SK-N-SH (cell line): Measurements from ENCODE around the gene GNAZ. TPM values are rescaled to one million over a fixed set of nuclear protein-coding genes. Genes with fewer than 3 reads are reported as not detected.

Experiments
- CTCF ChIA-PET: fragments of 300-600, 350-600 bp; formaldehyde crosslinking; extraction: SDS; loops from one replicate; lab custom pipeline; 2021; lab: Yijun Ruan, JAX
- POLR2A ChIA-PET: fragments of 350-600 bp; sonication (Branson Sonifier 250); formaldehyde crosslinking; extraction: SDS; loops from one replicate; lab custom pipeline; 2020; ENCODE audit warnings: antibody characterized with exemption, inconsistent platforms; lab: Yijun Ruan, JAX
- DNase-seq: peaks from one replicate; pipeline ENCODE4 v3.0.0; 2012
- H2AFZ ChIP-seq: fragments of 200-600 bp; sonication (generic); 2 replicates; pipeline ENCODE4 v1.8.1; 2016; ENCODE audit warnings: antibody characterized with exemption, mild to moderate bottlenecking, low read depth
- H3F3A ChIP-seq: fragments of 200-600 bp; sonication (generic); replicated peaks from 2 replicates; pipeline ENCODE3; 2016; ENCODE audit warnings: antibody characterized with exemption, mild to moderate bottlenecking; ENCODE audit not compliant: insufficient read depth
- H3K27ac ChIP-seq, 2 experiments: fragments of 200-500 bp in 1 of 2; fragments of 200-600 bp in 1 of 2; sonication (Bioruptor generic) in 1 of 2; sonication (generic), shearing (Covaris generic) in 1 of 2; 2 replicates each; pipeline versions ENCODE4 v1.5.1 to v1.6.1; 2014 to 2016; ENCODE audit warnings: low read depth in 2 of 2, inconsistent platforms in 1 of 2, low read length in 1 of 2, mild to moderate bottlenecking in 1 of 2, mixed read lengths in 1 of 2
- H3K27me3 ChIP-seq: fragments of 200-600 bp; sonication (generic), shearing (Covaris generic); 2 replicates; pipeline ENCODE4 v1.6.1; 2016; ENCODE audit warnings: mixed run types; ENCODE audit not compliant: insufficient read depth
- H3K36me3 ChIP-seq, 2 experiments: fragments of 200-500 bp in 1 of 2; fragments of 200-600 bp in 1 of 2; sonication (Bioruptor generic) in 1 of 2; sonication (generic) in 1 of 2; replicated peaks in 1 of 2; 2 replicates each; pipeline versions ENCODE3 to v1.5.1; 2014 to 2016; ENCODE audit warnings: low read length in 1 of 2, mild to moderate bottlenecking in 1 of 2; ENCODE audit not compliant: insufficient read depth in 2 of 2, control insufficient read depth in 1 of 2
- H3K4me1 ChIP-seq, 2 experiments: fragments of 200-500 bp in 1 of 2; fragments of 200-600 bp in 1 of 2; sonication (Bioruptor generic) in 1 of 2; sonication (generic), shearing (Covaris generic) in 1 of 2; 2 replicates each; pipeline versions ENCODE4 v1.5.1 to v1.6.1; 2014 to 2016; ENCODE audit warnings: low read depth in 1 of 2, low read length in 1 of 2, mixed run types in 1 of 2; ENCODE audit not compliant: insufficient read depth in 2 of 2, control insufficient read depth in 1 of 2
- H3K4me2 ChIP-seq: fragments of 200-600 bp; sonication (generic), shearing (Covaris generic); 2 replicates; pipeline ENCODE4 v1.6.1; 2017; ENCODE audit warnings: mixed run types
- H3K4me3 ChIP-seq, 2 experiments: fragments of 200-500 bp in 1 of 2; fragments of 200-600 bp in 1 of 2; sonication (Bioruptor generic) in 1 of 2; sonication (generic), shearing (Covaris generic) in 1 of 2; 2 replicates each; pipeline versions ENCODE4 v1.5.1 to v1.8.1; 2014 to 2016; ENCODE audit warnings: low read depth in 2 of 2, inconsistent platforms in 1 of 2, low read length in 1 of 2, mild to moderate bottlenecking in 1 of 2, mixed read lengths in 1 of 2, moderate library complexity in 1 of 2
- H3K79me2 ChIP-seq: fragments of 200-600 bp; sonication (generic); 2 replicates; pipeline ENCODE4 v1.8.1; 2017; ENCODE audit warnings: mild to moderate bottlenecking; ENCODE audit not compliant: insufficient read depth
- H3K9ac ChIP-seq: fragments of 200-600 bp; sonication (generic); 2 replicates; pipeline ENCODE4 v1.6.1; 2017; ENCODE audit warnings: mixed run types
- H3K9me2 ChIP-seq: fragments of 200-600 bp; sonication (generic); 2 replicates; pipeline ENCODE4 v1.6.1; 2017; ENCODE audit warnings: mixed run types
- H3K9me3 ChIP-seq: fragments of 200-600 bp; sonication (generic); 2 replicates; pipeline ENCODE4 v1.6.1; 2017; ENCODE audit warnings: mixed run types, mild to moderate bottlenecking, moderate library complexity
- H4K20me1 ChIP-seq: fragments of 200-600 bp; sonication (generic); 2 replicates; pipeline ENCODE4 v1.6.1; 2017; ENCODE audit warnings: mild to moderate bottlenecking, mixed run types; ENCODE audit not compliant: insufficient read depth
- CHD2 ChIP-seq: fragments of 150-350 bp; IDR thresholded peaks from 2 replicates; pipeline ENCODE4 v1.6.1; 2018; ENCODE audit warnings: low read length; ENCODE audit not compliant: partially characterized antibody
- EP300 ChIP-seq, 2 experiments: IDR thresholded peaks; 2 replicates each; pipeline versions ENCODE4 v1.4.0 to v1.6.1; 2012; ENCODE audit warnings: borderline replicate concordance in 1 of 2, low read depth in 1 of 2, low read length in 1 of 2
- EZH2phosphoT487 ChIP-seq: fragments of 200-600 bp; sonication (generic); IDR thresholded peaks from 2 replicates; pipeline ENCODE4 v1.6.1; 2017; ENCODE audit warnings: low read depth, mixed run types, mild to moderate bottlenecking, antibody characterized with exemption, moderate library complexity, borderline replicate concordance
- GATA2 ChIP-seq: sonication (generic); formaldehyde crosslinking; IDR thresholded peaks from 2 replicates; pipeline ENCODE4 v1.5.0; 2020; ENCODE audit warnings: mild to moderate bottlenecking, missing genetic modification reagents
- MEF2A ChIP-seq: IDR thresholded peaks from 2 replicates; pipeline ENCODE4 v1.4.0; 2012; ENCODE audit warnings: low read depth, borderline replicate concordance
- POLR2AphosphoS5 ChIP-seq: IDR thresholded peaks from 2 replicates; pipeline ENCODE4 v1.6.1; 2012; ENCODE audit warnings: low read depth, low read length
- RFX5 ChIP-seq: IDR thresholded peaks from 2 replicates; pipeline ENCODE4 v1.6.1; 2012; ENCODE audit warnings: mild to moderate bottlenecking, improper control_type of control experiment, low read length
- SIN3A ChIP-seq: IDR thresholded peaks from 2 replicates; pipeline ENCODE4 v1.6.1; 2012; ENCODE audit warnings: low read depth, mild to moderate bottlenecking, low read length, moderate library complexity, borderline replicate concordance
- SMC3 ChIP-seq: IDR thresholded peaks from 2 replicates; pipeline ENCODE4 v1.6.1; 2012; ENCODE audit warnings: low read depth, low read length, improper control_type of control experiment
- TAF1 ChIP-seq: IDR thresholded peaks from 2 replicates; pipeline ENCODE4 v1.6.1; 2012; ENCODE audit warnings: low read depth, mild to moderate bottlenecking, low read length, moderate library complexity, borderline replicate concordance
- TEAD4 ChIP-seq: IDR thresholded peaks from 2 replicates; pipeline ENCODE4 v1.4.0; 2012; ENCODE audit warnings: mild to moderate bottlenecking, borderline replicate concordance; ENCODE audit not compliant: insufficient read depth
- YY1 ChIP-seq: IDR thresholded peaks from 2 replicates; pipeline ENCODE4 v1.4.0; 2012; ENCODE audit warnings: low read depth, mild to moderate bottlenecking
- WGBS: methylation state at CpG from one replicate; pipeline ENCODE4 v1.1.6; 2017; ENCODE audit warnings: low lambda C conversion rate; 5-methylcytosine and 5-hydroxymethylcytosine counted together
- polyA plus RNA-seq, 3 experiments: library from polyadenylated mRNA; depleted of rRNA; stranded (reverse); fragments of >200 nt; gene quantifications; 2 replicates each; pipeline ENCODE4 v1.2.3, GENCODE V29; 2012
- TF ChIP-seq, protein P1 (sequence below): fragments of 150-350 bp; IDR thresholded peaks from 2 replicates; pipeline ENCODE4 v1.6.1; 2016; ENCODE audit warnings: mild to moderate bottlenecking, low read depth, low read length
- TF ChIP-seq, protein P2 (sequence below): IDR thresholded peaks from 2 replicates; pipeline ENCODE4 v1.4.0; 2012; ENCODE audit warnings: low read depth, borderline replicate concordance
- TF ChIP-seq, protein P3 (sequence below): IDR thresholded peaks from 2 replicates; pipeline ENCODE4 v1.4.0; 2012; ENCODE audit warnings: low read depth, borderline replicate concordance

GNAZ gene
- polyA plus RNA-seq, 1 of the 3 experiments (the other 2 are of a cell fraction) = 6.5 TPM

DNA sequence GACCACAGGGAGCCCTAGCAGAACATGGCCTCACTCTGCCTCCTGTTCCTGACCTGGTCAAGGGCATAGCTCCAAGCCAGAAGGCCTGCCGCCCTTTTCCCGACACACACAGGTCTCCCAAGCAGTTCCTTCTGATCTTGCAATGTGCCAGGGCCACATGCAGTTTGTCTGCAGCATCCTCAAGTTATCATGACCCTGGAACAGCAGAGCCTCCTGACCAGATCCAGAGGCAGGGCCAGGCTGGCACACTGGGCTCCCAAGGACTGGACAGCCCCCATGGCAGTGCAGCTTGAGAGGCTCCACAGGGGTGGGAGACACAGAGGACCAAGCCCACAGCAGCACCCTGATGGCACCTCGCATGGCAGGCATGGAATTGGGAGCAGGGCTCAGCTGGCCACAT is 31.2 kb downstream of the GNAZ start:
- H3K36me3 ChIP-seq = no peaks in the 10 kb centered on the region
- no peaks in the 10 kb centered on the region for H3K9me3 ChIP-seq
- ChIA-PET POLR2A (no interaction called here), CTCF (interaction anchor here (0.6 to 1.6 kb wide), 3 partner anchors 10 to 807 kb away, joined by 3 to 6 read pairs (median 6); no protein-coding TSS in a partner anchor)
- no peaks in the 10 kb centered on the region for H3K9me2 ChIP-seq
- no peaks in the 10 kb centered on the region for H3F3A ChIP-seq
- no peaks in the 10 kb centered on the region for H3K27me3 ChIP-seq
- H3K4me2 ChIP-seq = no peak overlapping the region
- 90% methylated on average over 2 of the region's 3 CpGs for WGBS
- no peak for TF ChIP-seq POLR2AphosphoS5
- TF ChIP-seq TAF1 = no peak
- no peak for TF ChIP-seq MEF2A
- TF ChIP-seq EP300 (IDR thresholded peaks at IDR 0.05; ENCODE audit: borderline replicate concordance in 1 of 2, low read depth in 1 of 2, low read length in 1 of 2) = no peak
- no peak for TF ChIP-seq RFX5
- TF ChIP-seq, protein P1, sequence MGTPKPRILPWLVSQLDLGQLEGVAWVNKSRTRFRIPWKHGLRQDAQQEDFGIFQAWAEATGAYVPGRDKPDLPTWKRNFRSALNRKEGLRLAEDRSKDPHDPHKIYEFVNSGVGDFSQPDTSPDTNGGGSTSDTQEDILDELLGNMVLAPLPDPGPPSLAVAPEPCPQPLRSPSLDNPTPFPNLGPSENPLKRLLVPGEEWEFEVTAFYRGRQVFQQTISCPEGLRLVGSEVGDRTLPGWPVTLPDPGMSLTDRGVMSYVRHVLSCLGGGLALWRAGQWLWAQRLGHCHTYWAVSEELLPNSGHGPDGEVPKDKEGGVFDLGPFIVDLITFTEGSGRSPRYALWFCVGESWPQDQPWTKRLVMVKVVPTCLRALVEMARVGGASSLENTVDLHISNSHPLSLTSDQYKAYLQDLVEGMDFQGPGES = no peak
- TF ChIP-seq SMC3 = no peak
- no peak for TF ChIP-seq GATA2 (CRISPR knock-in tag)
- TF ChIP-seq, protein P2, sequence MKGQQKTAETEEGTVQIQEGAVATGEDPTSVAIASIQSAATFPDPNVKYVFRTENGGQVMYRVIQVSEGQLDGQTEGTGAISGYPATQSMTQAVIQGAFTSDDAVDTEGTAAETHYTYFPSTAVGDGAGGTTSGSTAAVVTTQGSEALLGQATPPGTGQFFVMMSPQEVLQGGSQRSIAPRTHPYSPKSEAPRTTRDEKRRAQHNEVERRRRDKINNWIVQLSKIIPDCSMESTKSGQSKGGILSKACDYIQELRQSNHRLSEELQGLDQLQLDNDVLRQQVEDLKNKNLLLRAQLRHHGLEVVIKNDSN = no peak
- no peak for TF ChIP-seq YY1
- no peak for TF ChIP-seq SIN3A
- TF ChIP-seq, protein P3, sequence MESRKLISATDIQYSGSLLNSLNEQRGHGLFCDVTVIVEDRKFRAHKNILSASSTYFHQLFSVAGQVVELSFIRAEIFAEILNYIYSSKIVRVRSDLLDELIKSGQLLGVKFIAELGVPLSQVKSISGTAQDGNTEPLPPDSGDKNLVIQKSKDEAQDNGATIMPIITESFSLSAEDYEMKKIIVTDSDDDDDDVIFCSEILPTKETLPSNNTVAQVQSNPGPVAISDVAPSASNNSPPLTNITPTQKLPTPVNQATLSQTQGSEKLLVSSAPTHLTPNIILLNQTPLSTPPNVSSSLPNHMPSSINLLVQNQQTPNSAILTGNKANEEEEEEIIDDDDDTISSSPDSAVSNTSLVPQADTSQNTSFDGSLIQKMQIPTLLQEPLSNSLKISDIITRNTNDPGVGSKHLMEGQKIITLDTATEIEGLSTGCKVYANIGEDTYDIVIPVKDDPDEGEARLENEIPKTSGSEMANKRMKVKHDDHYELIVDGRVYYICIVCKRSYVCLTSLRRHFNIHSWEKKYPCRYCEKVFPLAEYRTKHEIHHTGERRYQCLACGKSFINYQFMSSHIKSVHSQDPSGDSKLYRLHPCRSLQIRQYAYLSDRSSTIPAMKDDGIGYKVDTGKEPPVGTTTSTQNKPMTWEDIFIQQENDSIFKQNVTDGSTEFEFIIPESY = no peak
- no peak for TF ChIP-seq TEAD4
- no peak for TF ChIP-seq CHD2
- no peak for TF ChIP-seq EZH2phosphoT487
- H4K20me1 ChIP-seq = no peaks in the 10 kb centered on the region
- no peak overlapping the region for H3K9ac ChIP-seq
- H3K4me1 ChIP-seq = peaks cover 0 to 57% of the 10 kb centered on the region in 2 experiments; a peak in 1 of 4 replicates
- no peak for DNase-seq
- H3K79me2 ChIP-seq = no peaks in the 10 kb centered on the region
- no peak overlapping the region for H2AFZ ChIP-seq
- no peak overlapping the region for H3K27ac ChIP-seq
- H3K4me3 ChIP-seq = no peak overlapping the region
